ENCODE data around the gene ANKRD66. TPM values are rescaled to one million over a fixed set of nuclear protein-coding genes. Genes with fewer than 3 reads are reported as not detected.
"Not testable (repeated sequence)": the region's sequence is repeated elsewhere in the genome, so short reads cannot be mapped to it uniquely, and the experiment has no call there.

Gene ANKRD66
- total and polyA plus RNA-seq, 2 donors (not counting 3 experiments of a cell fraction or from before 2014, with no cell fraction given), result not detected

DNA sequence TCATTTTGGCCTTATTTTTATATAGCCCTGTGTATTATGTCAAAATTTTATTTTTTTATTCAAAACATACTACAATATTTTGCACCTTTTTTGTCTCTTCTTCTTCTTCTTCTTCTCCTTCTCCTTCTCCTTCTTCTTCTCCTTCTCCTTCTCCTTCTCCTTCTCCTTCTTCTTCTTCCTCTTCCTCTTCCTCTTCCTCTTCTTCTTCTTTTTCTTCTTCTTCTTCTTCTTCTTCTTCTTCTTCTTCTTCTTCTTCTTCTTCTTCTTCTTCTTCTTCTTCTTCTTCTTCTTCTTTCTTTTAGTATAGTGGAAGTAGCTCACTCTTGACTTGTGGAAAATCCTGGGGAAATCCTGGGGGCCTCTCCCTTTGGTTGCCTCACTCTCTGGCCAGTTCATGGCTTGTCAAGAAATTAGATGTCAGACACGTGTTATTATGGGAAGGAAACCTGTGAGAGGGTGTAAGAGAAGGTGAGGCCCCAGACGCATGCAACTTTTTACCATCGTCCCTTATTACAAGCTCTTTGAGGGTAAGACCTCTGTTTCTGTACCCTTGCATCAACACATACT is 2.5 kb upstream of the ANKRD66 start:
- dilution Hi-C loops (cut with MboI; ENCODE audit: extremely low pct_ligation_motif_present, low sequenced_read_pairs); CTCF ChIA-PET; H3K27me3 ChIP-seq (ENCODE audit: control insufficient read depth in 2 of 2, insufficient read depth in 2 of 2, low read length in 2 of 2); H3K4me1 ChIP-seq (ENCODE audit: control insufficient read depth, extremely low read depth, insufficient read depth, low read length); H2AFZ ChIP-seq (ENCODE audit: low read depth, low read length); H3K4me2 ChIP-seq (ENCODE audit: insufficient read depth, low read length); H3K9ac ChIP-seq (replicated peaks; ENCODE audit: extremely low read depth, insufficient read depth, low read length); BruUV-seq (replicated peaks); H3K4me3 ChIP-seq (replicated peaks in 1 of 3; ENCODE audit: insufficient read depth in 1 of 3, low read depth in 1 of 3, low read length in 3 of 3); DNase-seq (ENCODE audit: low read depth, low spot score); FAIRE-seq; H3K9me1 ChIP-seq (replicated peaks; ENCODE audit: control insufficient read depth, extremely low read depth, insufficient read depth, low read length); H4K20me1 ChIP-seq (replicated peaks; ENCODE audit: control insufficient read depth, extremely low read depth, insufficient read depth, low read length); H3K36me3 ChIP-seq (ENCODE audit: control insufficient read depth in 2 of 2, extremely low read depth in 1 of 2, insufficient read depth in 2 of 2, low read length in 2 of 2); POLR2A ChIA-PET; H3K79me2 ChIP-seq (ENCODE audit: control insufficient read depth, insufficient read depth, low read length); H3K27ac ChIP-seq (ENCODE audit: insufficient read depth, low read depth, low read length); intact Hi-C loops (cut with micrococcal nuclease); H3K9me3 ChIP-seq (replicated peaks; ENCODE audit: control insufficient read depth, insufficient read depth, low read length): not testable (repeated sequence)

DNA sequence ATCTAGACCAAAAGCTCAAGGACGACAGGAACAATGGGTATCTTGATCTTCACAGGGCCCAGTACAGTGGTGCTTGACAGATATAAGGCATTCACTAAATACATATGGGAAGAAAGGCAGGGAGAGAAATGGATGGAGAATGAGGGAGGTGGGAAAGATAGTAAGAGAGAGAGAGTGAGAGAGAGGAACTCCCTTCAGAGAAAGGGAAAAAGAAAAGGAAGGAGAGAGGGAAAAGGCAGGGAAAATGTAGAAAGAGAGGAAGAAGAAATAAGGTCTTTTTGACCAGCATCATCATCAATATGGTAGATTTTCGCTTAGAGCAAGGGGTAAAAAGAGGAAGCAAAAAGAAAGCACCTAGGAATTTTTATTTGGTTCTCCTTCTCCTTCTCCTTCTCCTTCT is 760 bp upstream of the ANKRD66 start:
- ChIA-PET CTCF (no interaction called here), POLR2A (no interaction called here)
- no peak overlapping the region for H3K4me2 ChIP-seq (ENCODE audit: insufficient read depth, low read length)
- no peak for FAIRE-seq
- H3K9me3 ChIP-seq (replicated peaks; ENCODE audit: control insufficient read depth, insufficient read depth, low read length), result no peaks in the 10 kb centered on the region
- H3K4me3 ChIP-seq (replicated peaks in 1 of 3; ENCODE audit: insufficient read depth in 1 of 3, low read depth in 1 of 3, low read length in 3 of 3), result no peak overlapping the region
- H3K9ac ChIP-seq (replicated peaks; ENCODE audit: extremely low read depth, insufficient read depth, low read length), result no peak overlapping the region
- H2AFZ ChIP-seq (ENCODE audit: low read depth, low read length), result no peak overlapping the region
- H4K20me1 ChIP-seq (replicated peaks; ENCODE audit: control insufficient read depth, extremely low read depth, insufficient read depth, low read length), result no peaks in the 10 kb centered on the region
- no TSS peak for BruUV-seq (replicated peaks)
- no peaks in the 10 kb centered on the region for H3K79me2 ChIP-seq (ENCODE audit: control insufficient read depth, insufficient read depth, low read length)
- no peak for TF ChIP-seq MYC (IDR thresholded peaks at IDR 0.05; ENCODE audit: low read depth, low read length)
- TF ChIP-seq, protein P1, sequence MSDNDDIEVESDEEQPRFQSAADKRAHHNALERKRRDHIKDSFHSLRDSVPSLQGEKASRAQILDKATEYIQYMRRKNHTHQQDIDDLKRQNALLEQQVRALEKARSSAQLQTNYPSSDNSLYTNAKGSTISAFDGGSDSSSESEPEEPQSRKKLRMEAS (IDR thresholded peaks at IDR 0.05; ENCODE audit: insufficient read depth, insufficient read length), result no peak
- no peak for TF ChIP-seq GATA2 (IDR thresholded peaks at IDR 0.05; ENCODE audit: insufficient read depth, insufficient read length, low read depth, low read length)
- TF ChIP-seq JUN (IDR thresholded peaks at IDR 0.05; ENCODE audit: borderline replicate concordance, insufficient read depth, insufficient read length, low read depth), result no peak
- TF ChIP-seq EZH2 (IDR thresholded peaks at IDR 0.05; ENCODE audit: borderline replicate concordance, low read depth, low read length, severe bottlenecking), result no peak
- TF ChIP-seq, protein P2, sequence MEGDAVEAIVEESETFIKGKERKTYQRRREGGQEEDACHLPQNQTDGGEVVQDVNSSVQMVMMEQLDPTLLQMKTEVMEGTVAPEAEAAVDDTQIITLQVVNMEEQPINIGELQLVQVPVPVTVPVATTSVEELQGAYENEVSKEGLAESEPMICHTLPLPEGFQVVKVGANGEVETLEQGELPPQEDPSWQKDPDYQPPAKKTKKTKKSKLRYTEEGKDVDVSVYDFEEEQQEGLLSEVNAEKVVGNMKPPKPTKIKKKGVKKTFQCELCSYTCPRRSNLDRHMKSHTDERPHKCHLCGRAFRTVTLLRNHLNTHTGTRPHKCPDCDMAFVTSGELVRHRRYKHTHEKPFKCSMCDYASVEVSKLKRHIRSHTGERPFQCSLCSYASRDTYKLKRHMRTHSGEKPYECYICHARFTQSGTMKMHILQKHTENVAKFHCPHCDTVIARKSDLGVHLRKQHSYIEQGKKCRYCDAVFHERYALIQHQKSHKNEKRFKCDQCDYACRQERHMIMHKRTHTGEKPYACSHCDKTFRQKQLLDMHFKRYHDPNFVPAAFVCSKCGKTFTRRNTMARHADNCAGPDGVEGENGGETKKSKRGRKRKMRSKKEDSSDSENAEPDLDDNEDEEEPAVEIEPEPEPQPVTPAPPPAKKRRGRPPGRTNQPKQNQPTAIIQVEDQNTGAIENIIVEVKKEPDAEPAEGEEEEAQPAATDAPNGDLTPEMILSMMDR (IDR thresholded peaks at IDR 0.05; ENCODE audit: extremely low read depth in 1 of 2, insufficient read depth in 1 of 2, low read depth in 1 of 2, low read length in 2 of 2), result no peak
- no peak for TF ChIP-seq FOS (IDR thresholded peaks at IDR 0.05; ENCODE audit: borderline replicate concordance, insufficient read depth, low read length)
- TF ChIP-seq POLR2A (IDR thresholded peaks at IDR 0.05; ENCODE audit: low read depth, low read length), result no peak
- no peak for TF ChIP-seq POLR2AphosphoS5 (IDR thresholded peaks at IDR 0.05; ENCODE audit: insufficient read depth, low read depth, low read length)
- peaks cover 0 to 6% of the 10 kb centered on the region in 2 experiments for H3K27me3 ChIP-seq (ENCODE audit: control insufficient read depth in 2 of 2, insufficient read depth in 2 of 2, low read length in 2 of 2)
- no peaks in the 10 kb centered on the region for H3K4me1 ChIP-seq (ENCODE audit: control insufficient read depth, extremely low read depth, insufficient read depth, low read length)
- intact Hi-C loops (cut with micrococcal nuclease), result no loop called here
- no peak overlapping the region for H3K27ac ChIP-seq (ENCODE audit: insufficient read depth, low read depth, low read length)
- H3K36me3 ChIP-seq (ENCODE audit: control insufficient read depth in 2 of 2, extremely low read depth in 1 of 2, insufficient read depth in 2 of 2, low read length in 2 of 2), result no peaks in the 10 kb centered on the region
- H3K9me1 ChIP-seq (replicated peaks; ENCODE audit: control insufficient read depth, extremely low read depth, insufficient read depth, low read length), result no peaks in the 10 kb centered on the region
- DNase-seq (ENCODE audit: low read depth, low spot score), result no peak
- dilution Hi-C loops (cut with MboI; ENCODE audit: extremely low pct_ligation_motif_present, low sequenced_read_pairs), result no loop called here
